HG02840 (cell line): Measurements from ENCODE around the gene SPTA1.

Source experiments
- ATAC-seq: cut with Tn5 transposase; IDR thresholded peaks from one replicate; pipeline ENCODE4 v1.9.1; 2021; ENCODE audit warnings: mild to moderate bottlenecking, moderate library complexity, moderate number of reproducible peaks; ENCODE audit not compliant: unreplicated experiment, low FRiP score

Gene SPTA1

GRCh38 chr1:158583962-158584361, 102.6 kb downstream of the SPTA1 start:
- ATAC-seq = no peak

- no peak for ATAC-seq
Observed at GRCh38 chr1:158579733-158580132, 106.8 kb downstream of the SPTA1 start, which contains the start of gene OR10X1. Gene OR10X1, minus strand, starts transcription at chr1:158579899. Its CDS starts 0 bp downstream, at chr1:158579899.

GRCh38 chr1:158577561-158577960, 109.0 kb downstream of the SPTA1 start:
- no peak for ATAC-seq

- ATAC-seq = no peak
Observed at GRCh38 chr1:158572226-158572625, 114.3 kb downstream of the SPTA1 start.

- no peak for ATAC-seq
Observed at GRCh38 chr1:158570480-158570879, 116.0 kb downstream of the SPTA1 start, which contains the start of gene OR6P1. Gene OR6P1, minus strand, starts transcription at chr1:158570580. Its CDS starts 6,976 bp downstream, at chr1:158563604.

GRCh38 chr1:158564608-158565007, 121.9 kb downstream of the SPTA1 start:
- no peak for ATAC-seq

GRCh38 chr1:158563853-158564252, 122.7 kb downstream of the SPTA1 start:
- ATAC-seq = no peak
